Activated CD8-positive, alpha-beta memory T cell treated with anti-CD3 and anti-CD28 coated beads, Interleukin-2, amount 50 U/mL, for 1 hour (primary cell): ENCODE data around the gene PYROXD2.

ENCODE experiments used
- DNase-seq: peaks from one replicate; pipeline ENCODE4 v3.0.0-alpha.2; 2020; ENCODE audit errors: extremely low read depth

The PYROXD2 gene

DNA sequence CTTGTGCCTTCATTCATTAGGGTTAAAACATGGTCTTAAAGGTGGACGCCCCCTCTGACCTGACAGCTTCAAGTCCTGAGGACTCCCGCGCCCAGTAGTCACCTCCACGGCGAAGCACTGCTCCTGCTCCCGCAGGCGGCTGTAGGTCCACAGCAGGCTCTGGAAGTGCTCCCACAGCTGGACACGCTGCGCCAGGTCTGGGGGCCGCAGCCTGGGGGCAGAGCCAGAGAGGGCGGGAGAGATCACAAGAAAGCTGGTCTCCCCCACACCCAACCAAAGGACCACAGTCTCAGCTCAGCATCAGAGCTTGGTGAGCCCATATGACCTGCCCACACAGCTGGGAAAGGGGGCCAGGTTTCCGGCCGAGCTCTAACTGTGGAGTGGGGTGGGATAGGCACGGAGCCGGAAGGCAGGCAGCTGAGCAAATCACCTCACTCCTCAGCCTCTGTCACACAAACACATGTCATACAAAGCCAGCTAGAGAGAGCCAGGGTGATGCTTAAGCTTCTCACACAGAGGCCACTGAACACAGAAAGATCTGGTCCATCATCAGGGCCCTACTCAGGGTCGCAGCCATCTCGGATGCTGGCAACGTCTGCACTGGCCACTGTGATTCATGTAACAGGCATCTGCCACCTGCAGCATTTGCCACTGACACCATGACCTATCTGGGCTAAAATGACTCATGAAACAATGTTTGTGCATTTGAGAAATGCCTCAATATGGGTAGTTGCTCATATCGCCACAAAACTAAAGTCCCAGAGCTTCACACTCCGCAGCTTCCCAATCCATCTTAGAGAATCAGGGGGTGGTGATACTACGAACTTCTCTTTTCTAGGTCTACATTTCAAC is 19.1 kb upstream of the PYROXD2 start:
- no peak for DNase-seq

DNA sequence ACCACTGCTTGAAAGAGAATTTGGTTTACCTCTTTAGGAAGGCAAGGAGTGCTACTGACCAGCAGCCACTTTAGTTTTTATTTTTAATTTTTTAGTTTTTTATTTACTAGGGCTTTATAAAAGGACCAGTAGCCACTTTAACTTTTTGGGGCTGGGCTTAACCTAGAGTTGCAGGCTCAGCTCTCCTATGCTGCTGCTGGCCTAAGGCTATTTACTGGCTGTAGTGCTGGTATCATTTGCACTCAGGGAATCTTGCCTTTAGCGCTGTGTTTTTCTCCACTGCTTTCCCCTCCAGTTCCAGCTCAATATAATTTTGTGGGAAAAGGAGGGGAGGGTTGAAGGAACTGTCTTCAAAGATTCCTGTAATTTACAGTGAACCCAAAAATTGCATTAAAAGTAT is 18.4 kb upstream of the PYROXD2 start:
- no peak for DNase-seq

DNA sequence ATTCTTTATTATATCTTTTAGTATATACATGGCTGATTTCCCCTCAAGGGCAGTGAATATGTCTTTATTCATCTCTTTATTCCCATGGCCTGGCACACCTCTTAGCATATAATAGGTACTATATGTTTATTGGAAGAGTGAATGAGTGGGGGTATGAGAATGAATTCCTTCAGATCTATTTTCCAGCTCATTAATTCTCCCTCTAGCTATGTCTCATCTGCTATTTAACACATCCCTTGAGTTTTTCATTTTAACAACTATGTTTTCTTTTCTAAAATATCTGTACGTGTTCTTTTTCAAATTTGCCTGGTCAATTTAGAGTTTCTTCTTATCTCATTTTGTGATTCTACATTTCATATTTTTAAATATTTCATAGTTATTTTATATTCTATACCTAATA is 17.3 kb upstream of the PYROXD2 start:
- no peak for DNase-seq

- no peak for DNase-seq
Measured at GRCh38 chr10:98431016-98431415, 16.0 kb upstream of the PYROXD2 start.

DNA sequence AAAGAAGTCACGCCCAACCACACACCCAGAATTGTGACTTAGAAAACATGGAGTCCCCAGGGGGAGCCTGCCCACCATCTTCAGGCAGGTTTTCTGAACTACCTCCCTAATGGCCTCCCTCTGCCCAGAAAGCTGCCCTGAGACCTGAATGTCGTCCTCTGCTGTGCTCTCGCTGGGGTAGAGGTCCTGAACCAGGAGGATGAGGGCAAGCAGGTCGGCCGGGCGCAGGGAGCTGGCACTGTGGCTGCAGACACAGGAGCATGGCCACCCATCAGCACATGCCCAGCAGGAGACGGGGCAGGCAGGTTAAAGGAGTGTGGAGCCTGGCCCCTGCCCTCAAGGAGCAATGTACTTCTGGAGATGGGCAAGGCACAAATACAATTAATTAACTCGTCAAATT is 15.4 kb upstream of the PYROXD2 start:
- DNase-seq = no peak

GRCh38 chr10:98429320-98430072 is 14.5 kb upstream of the PYROXD2 start:
- no peak for DNase-seq

GRCh38 chr10:98427011-98427515 is 12.1 kb upstream of the PYROXD2 start:
- DNase-seq = no peak

GRCh38 chr10:98425511-98426352 is 10.8 kb upstream of the PYROXD2 start:
- no peak for DNase-seq

DNA sequence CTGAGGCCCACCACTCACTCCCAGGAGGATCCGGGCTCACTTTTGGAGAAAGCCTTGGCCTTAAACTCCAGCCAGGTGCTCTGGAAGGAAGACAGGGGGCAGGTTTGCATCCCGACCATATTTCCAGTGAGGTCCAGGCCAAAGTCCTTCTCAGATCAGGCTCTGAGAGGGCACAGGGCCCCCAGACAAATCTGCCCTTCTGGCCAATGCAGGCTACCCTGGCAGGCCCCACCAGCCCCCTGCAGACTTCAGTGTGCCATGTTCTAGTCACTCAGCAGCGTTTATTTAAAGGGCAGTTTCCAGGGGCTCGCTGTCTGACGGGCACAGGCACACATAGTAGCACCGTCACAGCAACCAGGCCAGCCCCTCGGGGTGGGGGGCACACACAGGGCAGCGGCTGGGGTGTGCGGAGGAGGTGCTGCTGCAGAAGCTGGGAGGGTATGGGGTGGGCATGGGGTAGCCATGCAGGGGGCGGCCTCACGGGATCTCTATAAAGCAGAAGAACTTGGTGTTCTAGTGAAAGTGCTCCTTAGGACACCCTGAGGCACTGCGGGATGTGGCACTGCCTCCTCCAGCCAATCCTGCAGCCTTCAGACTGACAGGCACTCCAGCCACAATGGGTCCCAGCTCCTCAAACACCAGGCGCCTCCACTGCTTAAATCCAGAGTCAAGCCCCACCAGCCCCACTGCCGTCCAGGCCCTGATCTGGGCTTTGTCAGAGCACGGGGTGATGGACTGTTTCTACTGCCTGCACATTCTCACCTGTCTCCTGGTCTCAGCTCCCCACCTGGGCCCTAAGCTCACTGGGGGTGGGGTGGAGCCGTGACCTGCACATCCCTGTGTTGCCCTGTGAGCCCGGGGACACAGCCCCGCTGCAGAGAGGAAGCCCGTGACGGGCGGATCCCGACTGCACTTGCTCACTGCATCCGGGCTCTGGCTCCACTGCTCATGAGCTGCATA is 9.6 kb upstream of the PYROXD2 start:
- no peak for DNase-seq

GRCh38 chr10:98423691-98424120 is 8.7 kb upstream of the PYROXD2 start:
- DNase-seq = no peak

DNA sequence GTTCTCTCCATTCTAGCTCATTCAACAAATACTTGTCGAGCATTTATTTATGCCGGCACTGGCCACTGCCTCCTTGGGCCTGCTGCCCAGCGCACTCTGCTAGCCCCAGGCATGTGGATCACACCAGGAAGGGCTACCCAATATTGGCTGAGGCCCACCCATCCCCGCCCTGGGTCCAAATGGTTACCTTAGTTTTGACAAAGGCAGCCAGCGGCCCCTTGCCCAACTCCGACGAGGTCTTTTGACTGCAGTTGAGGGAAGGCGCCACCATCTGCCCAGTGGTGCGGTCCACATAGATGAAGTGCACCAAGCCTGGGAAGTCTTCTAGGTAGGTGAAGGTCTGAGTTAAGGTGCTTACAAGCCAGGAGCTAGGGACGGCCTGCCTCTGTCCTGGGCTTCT is 7.2 kb upstream of the PYROXD2 start:
- DNase-seq = no peak

- DNase-seq = no peak
Measured at GRCh38 chr10:98420786-98421185, 5.8 kb upstream of the PYROXD2 start.

GRCh38 chr10:98419469-98420261 is 4.7 kb upstream of the PYROXD2 start:
- no peak for DNase-seq

- no peak for DNase-seq
Measured at GRCh38 chr10:98418665-98419468, 3.9 kb upstream of the PYROXD2 start.

- DNase-seq = no peak
Measured at GRCh38 chr10:98417973-98418664, 3.1 kb upstream of the PYROXD2 start.

- no peak for DNase-seq
Measured at GRCh38 chr10:98417481-98417959, 2.5 kb upstream of the PYROXD2 start.

DNA sequence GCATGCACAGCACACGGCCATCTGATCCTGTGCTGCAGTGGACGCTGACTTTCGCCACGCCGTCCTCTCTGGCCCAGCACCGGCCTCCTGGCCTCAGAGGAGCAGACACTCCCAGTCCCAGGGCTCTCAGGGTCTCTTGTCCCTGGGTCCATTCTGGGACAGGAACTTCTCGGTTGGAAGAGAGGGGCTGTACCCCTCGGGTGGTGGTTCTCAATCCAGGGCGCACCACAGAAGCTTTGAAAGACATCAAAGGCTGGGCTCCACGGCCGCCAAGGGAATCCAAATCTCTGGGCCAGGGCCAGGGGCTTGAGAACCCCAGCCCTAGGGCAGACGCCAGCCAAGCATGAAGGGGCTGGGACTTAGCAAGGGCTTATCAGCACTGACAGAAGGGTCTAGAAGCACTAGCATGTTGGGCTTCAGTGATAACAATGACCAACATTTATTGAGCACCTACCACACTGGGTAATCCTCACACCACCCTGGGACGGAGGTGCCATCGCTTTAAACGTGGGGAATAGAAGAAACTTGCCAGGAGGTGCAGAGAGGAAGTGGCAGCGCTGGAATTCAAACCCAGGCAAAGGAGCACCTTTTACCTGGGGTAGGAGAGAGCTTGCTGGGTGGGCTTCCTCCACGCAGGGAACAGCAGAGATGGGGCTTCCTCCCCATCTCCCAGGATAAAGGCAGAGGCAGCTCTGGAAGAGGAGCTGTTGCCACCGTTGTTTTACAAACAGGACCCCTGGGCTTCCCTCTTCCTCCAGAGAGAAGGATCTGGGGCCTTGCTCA is 1.8 kb upstream of the PYROXD2 start:
- no peak for DNase-seq

- DNase-seq = no peak
Measured at GRCh38 chr10:98415731-98416119, 743 bp upstream of the PYROXD2 start.
